GM15510 (cell line): Measurements from ENCODE around the gene KIAA1958.

ENCODE experiments used
- POLR2A ChIP-seq: IDR thresholded peaks from 3 replicates; pipeline ENCODE4 v1.6.1; 2011; ENCODE audit warnings: borderline replicate concordance; ENCODE audit not compliant: insufficient read length; ENCODE audit errors: extremely low read depth

Gene KIAA1958

GRCh38 chr9:112624711-112625707, 138.4 kb downstream of the KIAA1958 start:
- TF ChIP-seq POLR2A, result no peak

- no peak for TF ChIP-seq POLR2A
Observed at GRCh38 chr9:112629671-112630485, 143.3 kb downstream of the KIAA1958 start.

- no peak for TF ChIP-seq POLR2A
Observed at GRCh38 chr9:112631313-112632070, 144.9 kb downstream of the KIAA1958 start.

GRCh38 chr9:112640311-112640710, 153.7 kb downstream of the KIAA1958 start:
- no peak for TF ChIP-seq POLR2A

GRCh38 chr9:112642126-112642525, 155.5 kb downstream of the KIAA1958 start:
- no peak for TF ChIP-seq POLR2A

GRCh38 chr9:112647596-112647995, 161.0 kb downstream of the KIAA1958 start:
- no peak for TF ChIP-seq POLR2A

- TF ChIP-seq POLR2A, result no peak
Observed at GRCh38 chr9:112648624-112649023, 162.0 kb downstream of the KIAA1958 start.

- TF ChIP-seq POLR2A, result no peak
Observed at GRCh38 chr9:112654282-112654681, 167.7 kb downstream of the KIAA1958 start.

GRCh38 chr9:112655668-112656067, 169.0 kb downstream of the KIAA1958 start:
- TF ChIP-seq POLR2A, result no peak

GRCh38 chr9:112659906-112660305, 173.3 kb downstream of the KIAA1958 start:
- no peak for TF ChIP-seq POLR2A

- no peak for TF ChIP-seq POLR2A
Observed at GRCh38 chr9:112663681-112664080, 177.1 kb downstream of the KIAA1958 start.

- TF ChIP-seq POLR2A, result no peak
Observed at GRCh38 chr9:112664531-112664930, 177.9 kb downstream of the KIAA1958 start.

- TF ChIP-seq POLR2A, result no peak
Observed at GRCh38 chr9:112665347-112665746, 178.7 kb downstream of the KIAA1958 start.

GRCh38 chr9:112669326-112669725, 182.7 kb downstream of the KIAA1958 start:
- no peak for TF ChIP-seq POLR2A
